ENCODE results near the gene COL4A5.

The COL4A5 gene

DNA sequence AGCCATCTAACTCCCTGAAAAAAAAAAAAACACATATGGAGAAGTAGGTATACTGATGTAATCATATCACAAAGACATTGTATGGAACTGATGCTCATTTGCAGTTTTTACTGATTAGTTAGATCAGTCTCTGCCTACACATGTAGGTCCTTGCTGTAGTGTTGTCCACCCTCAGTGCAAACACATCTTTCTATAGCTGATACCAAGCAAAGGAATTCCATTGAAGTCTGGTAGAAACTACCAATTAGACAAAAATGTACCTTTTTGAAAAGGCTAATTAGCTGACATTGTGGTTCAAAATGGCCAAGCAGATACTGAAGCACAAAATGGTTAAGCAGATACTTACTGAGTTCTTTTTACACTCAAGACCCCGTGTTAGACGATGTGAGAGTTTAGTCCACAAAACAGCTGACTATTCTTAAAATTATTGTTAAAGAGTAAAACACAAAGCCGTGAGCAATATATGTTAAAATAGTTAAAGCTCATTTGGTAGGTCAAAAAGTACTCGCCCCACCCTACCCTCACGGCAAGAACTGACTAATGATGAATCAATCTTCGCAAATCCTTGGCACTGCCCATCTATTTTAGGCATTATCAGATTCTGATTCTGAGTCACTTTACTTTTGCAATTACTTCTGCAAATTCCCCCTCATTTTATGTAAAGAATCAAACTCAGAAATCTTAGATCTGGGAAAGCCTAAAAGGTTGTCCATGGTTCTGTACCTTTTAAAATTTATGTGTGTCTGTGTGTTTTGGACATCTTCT, 41.8 kb upstream of the COL4A5 start:
- Histone ChIP-seq H3K9me2 (replicated peaks; ENCODE audit: insufficient read depth, low read length) (no peaks in the 10 kb centered on the region), H3F3A (ENCODE audit: insufficient read depth) (no peaks in the 10 kb centered on the region), H3K9ac (ENCODE audit: low read length) (no peak overlapping the region), H3K4me2 (ENCODE audit: low read depth, low read length, poor library complexity, severe bottlenecking) (no peak overlapping the region), H3K27me3 (ENCODE audit: low read length) (no peaks in the 10 kb centered on the region), H3K27ac (ENCODE audit: low read depth, low read length) (no peak overlapping the region), H3K79me2 (ENCODE audit: insufficient read depth, low read length) (no peaks in the 10 kb centered on the region), H2AFZ (ENCODE audit: low read depth, low read length, severe bottlenecking) (no peak overlapping the region), H3K36me3 (ENCODE audit: low read length) (no peaks in the 10 kb centered on the region), H4K20me1 (ENCODE audit: low read depth, low read length) (no peaks in the 10 kb centered on the region), H3K9me3 (ENCODE audit: insufficient read depth, low read length) (no peaks in the 10 kb centered on the region), H3K4me3 (ENCODE audit: insufficient read depth, low read length, poor library complexity, severe bottlenecking) (no peak overlapping the region)
- TF ChIP-seq, protein P1, sequence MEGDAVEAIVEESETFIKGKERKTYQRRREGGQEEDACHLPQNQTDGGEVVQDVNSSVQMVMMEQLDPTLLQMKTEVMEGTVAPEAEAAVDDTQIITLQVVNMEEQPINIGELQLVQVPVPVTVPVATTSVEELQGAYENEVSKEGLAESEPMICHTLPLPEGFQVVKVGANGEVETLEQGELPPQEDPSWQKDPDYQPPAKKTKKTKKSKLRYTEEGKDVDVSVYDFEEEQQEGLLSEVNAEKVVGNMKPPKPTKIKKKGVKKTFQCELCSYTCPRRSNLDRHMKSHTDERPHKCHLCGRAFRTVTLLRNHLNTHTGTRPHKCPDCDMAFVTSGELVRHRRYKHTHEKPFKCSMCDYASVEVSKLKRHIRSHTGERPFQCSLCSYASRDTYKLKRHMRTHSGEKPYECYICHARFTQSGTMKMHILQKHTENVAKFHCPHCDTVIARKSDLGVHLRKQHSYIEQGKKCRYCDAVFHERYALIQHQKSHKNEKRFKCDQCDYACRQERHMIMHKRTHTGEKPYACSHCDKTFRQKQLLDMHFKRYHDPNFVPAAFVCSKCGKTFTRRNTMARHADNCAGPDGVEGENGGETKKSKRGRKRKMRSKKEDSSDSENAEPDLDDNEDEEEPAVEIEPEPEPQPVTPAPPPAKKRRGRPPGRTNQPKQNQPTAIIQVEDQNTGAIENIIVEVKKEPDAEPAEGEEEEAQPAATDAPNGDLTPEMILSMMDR (IDR thresholded peaks at IDR 0.05; ENCODE audit: insufficient read depth, low read length, poor library complexity, severe bottlenecking) = no peak
- no peak for TF ChIP-seq EZH2phosphoT487 (conservative IDR thresholded peaks at IDR 0.05; ENCODE audit: low read length)

DNA sequence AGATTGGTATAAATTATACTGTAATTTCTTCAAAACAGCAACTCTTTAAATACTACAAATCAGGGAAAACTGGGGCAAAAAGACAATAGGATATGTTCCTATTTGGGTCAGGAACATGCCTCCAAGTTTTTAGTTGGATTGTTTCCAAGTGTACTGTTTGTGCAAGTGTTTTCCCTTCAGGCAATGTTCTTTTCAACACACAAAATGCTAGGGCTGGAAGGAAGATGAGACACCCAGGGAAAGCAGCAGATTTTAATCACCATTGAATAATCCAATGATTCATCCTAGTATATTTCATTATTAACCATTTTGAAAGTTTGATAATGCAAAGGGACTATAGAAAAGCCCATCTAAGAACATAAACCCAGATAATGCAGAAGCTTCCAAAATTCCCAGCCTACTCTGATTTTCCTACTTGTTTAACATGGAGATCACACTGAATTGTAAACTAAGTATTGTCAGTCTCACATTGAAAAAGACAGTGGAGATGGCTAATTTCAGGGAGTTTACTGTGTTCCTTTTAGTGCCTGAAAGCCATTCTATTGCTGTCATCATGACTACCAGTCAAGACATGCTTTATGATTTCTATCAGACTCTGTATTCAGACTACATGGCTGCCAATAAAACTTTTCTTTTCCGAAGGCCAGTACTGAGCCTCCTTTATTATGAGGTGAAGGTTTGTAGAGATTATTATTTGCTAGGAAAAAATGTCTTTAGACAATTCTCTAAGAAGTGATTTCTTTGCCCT, 40.0 kb upstream of the COL4A5 start:
- Histone ChIP-seq H3K9me3 (ENCODE audit: insufficient read depth, low read length) (no peaks in the 10 kb centered on the region), H2AFZ (ENCODE audit: low read depth, low read length, severe bottlenecking) (no peak overlapping the region), H4K20me1 (ENCODE audit: low read depth, low read length) (no peaks in the 10 kb centered on the region), H3K36me3 (ENCODE audit: low read length) (no peaks in the 10 kb centered on the region), H3K4me3 (ENCODE audit: insufficient read depth, low read length, poor library complexity, severe bottlenecking) (no peak overlapping the region), H3K27ac (ENCODE audit: low read depth, low read length) (no peak overlapping the region), H3K9me2 (replicated peaks; ENCODE audit: insufficient read depth, low read length) (no peaks in the 10 kb centered on the region), H3K4me2 (ENCODE audit: low read depth, low read length, poor library complexity, severe bottlenecking) (no peak overlapping the region), H3K27me3 (ENCODE audit: low read length) (no peaks in the 10 kb centered on the region), H3K9ac (ENCODE audit: low read length) (no peak overlapping the region), H3F3A (ENCODE audit: insufficient read depth) (no peaks in the 10 kb centered on the region), H3K79me2 (ENCODE audit: insufficient read depth, low read length) (no peaks in the 10 kb centered on the region)
- TF ChIP-seq, protein P1 (IDR thresholded peaks at IDR 0.05; ENCODE audit: insufficient read depth, low read length, poor library complexity, severe bottlenecking) = no peak
- TF ChIP-seq EZH2phosphoT487 (conservative IDR thresholded peaks at IDR 0.05; ENCODE audit: low read length) = no peak

DNA sequence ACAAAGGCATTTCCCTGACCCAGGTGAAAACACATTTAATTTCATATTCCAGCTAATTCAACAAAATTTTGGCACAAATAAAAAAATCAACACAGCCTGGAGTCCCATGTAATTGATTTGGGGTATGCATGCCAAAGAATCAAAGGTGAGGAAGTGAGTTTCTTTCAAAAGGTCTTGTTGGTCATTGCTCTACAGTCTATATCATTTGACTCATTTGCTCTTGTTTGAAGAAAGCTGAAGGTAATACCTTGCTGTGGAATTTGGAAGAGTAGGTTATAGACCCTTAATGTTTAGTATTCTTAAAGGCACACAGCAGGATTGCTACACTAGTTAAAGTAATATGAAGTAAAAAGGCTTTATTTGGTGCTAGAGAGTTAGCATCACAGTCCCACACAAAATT, 26.9 kb upstream of the COL4A5 start:
- no peaks in the 10 kb centered on the region for H3K79me2 ChIP-seq (ENCODE audit: insufficient read depth, low read length)
- no peaks in the 10 kb centered on the region for H3K9me2 ChIP-seq (replicated peaks; ENCODE audit: insufficient read depth, low read length)
- H3K36me3 ChIP-seq (ENCODE audit: low read length) = no peaks in the 10 kb centered on the region
- no peak for TF ChIP-seq EZH2phosphoT487 (conservative IDR thresholded peaks at IDR 0.05; ENCODE audit: low read length)
- TF ChIP-seq, protein P1 (IDR thresholded peaks at IDR 0.05; ENCODE audit: insufficient read depth, low read length, poor library complexity, severe bottlenecking) = no peak
- H3F3A ChIP-seq (ENCODE audit: insufficient read depth) = no peaks in the 10 kb centered on the region
- no peak overlapping the region for H2AFZ ChIP-seq (ENCODE audit: low read depth, low read length, severe bottlenecking)
- no peak overlapping the region for H3K4me2 ChIP-seq (ENCODE audit: low read depth, low read length, poor library complexity, severe bottlenecking)
- H4K20me1 ChIP-seq (ENCODE audit: low read depth, low read length) = no peaks in the 10 kb centered on the region
- no peak overlapping the region for H3K9ac ChIP-seq (ENCODE audit: low read length)
- no peak overlapping the region for H3K4me3 ChIP-seq (ENCODE audit: insufficient read depth, low read length, poor library complexity, severe bottlenecking)
- no peaks in the 10 kb centered on the region for H3K27me3 ChIP-seq (ENCODE audit: low read length)
- no peaks in the 10 kb centered on the region for H3K9me3 ChIP-seq (ENCODE audit: insufficient read depth, low read length)
- H3K27ac ChIP-seq (ENCODE audit: low read depth, low read length) = no peak overlapping the region
